Lower leg skin (tissue), 3 donors: ENCODE data around the gene ACHE.

Experiments used
- POLR2A ChIP-seq, 2 donors: fragments of 450-650 bp; IDR thresholded peaks; one replicate each; pipeline ENCODE4 v1.6.1; 2016 to 2017; ENCODE audit warnings: antibody characterized with exemption in 2 of 2, mild to moderate bottlenecking in 1 of 2, moderate library complexity in 1 of 2
- TF ChIP-seq, protein P1 (sequence below), 3 donors: fragments of 450-650 bp; IDR thresholded peaks; one replicate each; pipeline ENCODE4 v1.5.1; 2016; ENCODE audit warnings: antibody characterized with exemption in 3 of 3, mild to moderate bottlenecking in 3 of 3, moderate library complexity in 2 of 3

DNA sequence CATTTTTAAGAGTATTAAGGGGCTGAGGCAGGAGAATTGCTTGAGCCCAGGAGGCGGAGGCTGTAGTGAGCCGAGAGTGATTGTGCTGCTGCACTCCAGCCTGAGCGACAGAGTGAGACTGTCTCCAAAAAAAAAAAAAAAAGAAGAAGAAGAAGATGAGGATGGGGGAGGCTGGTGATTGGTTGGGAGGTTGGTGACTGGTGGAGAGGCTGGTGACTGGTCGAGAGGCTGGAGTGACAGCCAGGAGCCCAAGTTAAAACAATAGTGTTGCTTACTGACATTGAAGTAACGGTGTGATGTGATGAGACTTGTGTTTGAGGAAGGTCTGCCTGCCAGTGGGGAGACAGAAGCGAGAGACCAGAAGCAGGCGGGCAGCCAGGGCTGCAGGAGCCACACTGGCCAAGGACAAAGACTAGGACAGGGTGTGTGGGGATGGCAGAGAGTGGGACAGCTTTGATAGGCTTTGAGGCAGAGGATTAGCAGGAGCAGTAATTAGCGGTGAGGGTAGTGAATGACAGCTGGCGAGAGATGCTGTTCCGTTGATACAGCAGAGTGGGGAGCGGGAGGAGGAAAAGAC, 15.9 kb downstream of the ACHE start:
- TF ChIP-seq, protein P1, sequence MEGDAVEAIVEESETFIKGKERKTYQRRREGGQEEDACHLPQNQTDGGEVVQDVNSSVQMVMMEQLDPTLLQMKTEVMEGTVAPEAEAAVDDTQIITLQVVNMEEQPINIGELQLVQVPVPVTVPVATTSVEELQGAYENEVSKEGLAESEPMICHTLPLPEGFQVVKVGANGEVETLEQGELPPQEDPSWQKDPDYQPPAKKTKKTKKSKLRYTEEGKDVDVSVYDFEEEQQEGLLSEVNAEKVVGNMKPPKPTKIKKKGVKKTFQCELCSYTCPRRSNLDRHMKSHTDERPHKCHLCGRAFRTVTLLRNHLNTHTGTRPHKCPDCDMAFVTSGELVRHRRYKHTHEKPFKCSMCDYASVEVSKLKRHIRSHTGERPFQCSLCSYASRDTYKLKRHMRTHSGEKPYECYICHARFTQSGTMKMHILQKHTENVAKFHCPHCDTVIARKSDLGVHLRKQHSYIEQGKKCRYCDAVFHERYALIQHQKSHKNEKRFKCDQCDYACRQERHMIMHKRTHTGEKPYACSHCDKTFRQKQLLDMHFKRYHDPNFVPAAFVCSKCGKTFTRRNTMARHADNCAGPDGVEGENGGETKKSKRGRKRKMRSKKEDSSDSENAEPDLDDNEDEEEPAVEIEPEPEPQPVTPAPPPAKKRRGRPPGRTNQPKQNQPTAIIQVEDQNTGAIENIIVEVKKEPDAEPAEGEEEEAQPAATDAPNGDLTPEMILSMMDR (IDR thresholded peaks at IDR 0.05): no peak
- TF ChIP-seq POLR2A (IDR thresholded peaks at IDR 0.05): no peak
